Liver (tissue), 9 donors: ENCODE data around the gene LHX2. TPM values are rescaled to one million over a fixed set of nuclear protein-coding genes. Genes with fewer than 3 reads are reported as not detected.

Experiments used
- DNase-seq: peaks from one replicate; pipeline ENCODE4 v3.0.0-alpha.2; 2017; ENCODE audit warnings: low spot score
- H3K27ac ChIP-seq, 2 donors: one replicate each; pipeline ENCODE4 v1.7.0; 2013; ENCODE audit warnings: inconsistent platforms in 2 of 2, low read length in 2 of 2, control low read depth in 1 of 2, low read depth in 1 of 2, mild to moderate bottlenecking in 1 of 2
- H3K27me3 ChIP-seq, 4 donors: one replicate each; pipeline versions ENCODE4 v1.6.1 to v1.7.0; 2013; ENCODE audit warnings: low read length in 3 of 4, inconsistent platforms in 1 of 4, mild to moderate bottlenecking in 1 of 4, moderate library complexity in 1 of 4; ENCODE audit not compliant: control insufficient read depth in 4 of 4, insufficient read depth in 4 of 4
- H3K36me3 ChIP-seq, 4 donors: one replicate each; pipeline versions ENCODE4 v1.6.1 to v1.7.0; 2013; ENCODE audit warnings: low read length in 3 of 4, mild to moderate bottlenecking in 3 of 4, low read depth in 1 of 4, moderate library complexity in 1 of 4; ENCODE audit not compliant: control insufficient read depth in 4 of 4, insufficient read depth in 3 of 4
- H3K4me1 ChIP-seq, 4 donors: one replicate each; pipeline versions ENCODE4 v1.6.1 to v1.7.0; 2013; ENCODE audit warnings: low read length in 3 of 4, mild to moderate bottlenecking in 3 of 4, moderate library complexity in 1 of 4; ENCODE audit not compliant: control insufficient read depth in 4 of 4, insufficient read depth in 4 of 4
- H3K4me3 ChIP-seq, 3 donors: one replicate each; pipeline versions ENCODE4 v1.6.1 to v1.7.0; 2013; ENCODE audit warnings: low read length in 3 of 3, control low read depth in 1 of 3, low read depth in 1 of 3, mild to moderate bottlenecking in 1 of 3
- H3K9ac ChIP-seq, 2 donors: one replicate each; pipeline ENCODE4 v1.7.0; 2013; ENCODE audit warnings: low read length in 2 of 2, mild to moderate bottlenecking in 2 of 2, moderate library complexity in 2 of 2, control low read depth in 1 of 2, low read depth in 1 of 2
- H3K9me3 ChIP-seq, 4 donors: one replicate each; pipeline versions ENCODE4 v1.6.1 to v1.7.0; 2013; ENCODE audit warnings: low read length in 3 of 4; ENCODE audit not compliant: control insufficient read depth in 4 of 4
- ATF3 ChIP-seq: IDR thresholded peaks from 2 replicates; pipeline ENCODE4 v1.6.1; 2016; ENCODE audit warnings: antibody characterized with exemption
- CTCF ChIP-seq: fragments of 150-350 bp; IDR thresholded peaks from 2 replicates; pipeline ENCODE4 v1.5.1; 2017; ENCODE audit warnings: improper control_type of control experiment, low read depth, low read length; ENCODE audit not compliant: missing input control
- FOXA1 ChIP-seq: IDR thresholded peaks from 2 replicates; pipeline ENCODE4 v1.6.1; 2016; ENCODE audit warnings: antibody characterized with exemption
- FOXA2 ChIP-seq: IDR thresholded peaks from 2 replicates; pipeline ENCODE4 v1.6.1; 2016; ENCODE audit warnings: antibody characterized with exemption
- HNF4A ChIP-seq, 2 donors: conservative IDR thresholded peaks; 2 replicates each; pipeline ENCODE4 v1.6.1; 2016; ENCODE audit warnings: antibody characterized with exemption in 2 of 2, mild to moderate bottlenecking in 2 of 2
- HNF4G ChIP-seq: IDR thresholded peaks from 2 replicates; pipeline ENCODE4 v1.6.1; 2016; ENCODE audit warnings: antibody characterized with exemption
- JUND ChIP-seq, 2 donors: IDR thresholded peaks; 2 replicates each; pipeline ENCODE4 v1.6.1; 2016; ENCODE audit warnings: antibody characterized with exemption in 2 of 2
- MAX ChIP-seq: IDR thresholded peaks from 2 replicates; pipeline ENCODE4 v1.6.1; 2016; ENCODE audit warnings: antibody characterized with exemption
- NR2F2 ChIP-seq: IDR thresholded peaks from 2 replicates; pipeline ENCODE4 v1.6.1; 2016; ENCODE audit warnings: antibody characterized with exemption
- RAD21 ChIP-seq, 2 donors: IDR thresholded peaks; 2 replicates each; pipeline ENCODE4 v1.6.1; 2016; ENCODE audit warnings: antibody characterized with exemption in 2 of 2, mild to moderate bottlenecking in 2 of 2
- REST ChIP-seq: IDR thresholded peaks from 2 replicates; pipeline ENCODE4 v1.6.1; 2016; ENCODE audit warnings: antibody characterized with exemption, mild to moderate bottlenecking
- TAF1 ChIP-seq: conservative IDR thresholded peaks from 2 replicates; pipeline ENCODE4 v1.6.1; 2016; ENCODE audit warnings: antibody characterized with exemption, mild to moderate bottlenecking
- WGBS: extraction: QIAGEN DNeasy Blood & Tissue Kit; methylation state at CpG from one replicate; pipeline ENCODE4 v1.1.7; 2013; 5-methylcytosine and 5-hydroxymethylcytosine counted together
- polyA plus RNA-seq, 2 donors: library from polyadenylated mRNA; stranded (reverse) in 1 of 2; unstranded in 1 of 2; fragments of 200-250 nt in 1 of 2; fragments of >200 nt in 1 of 2; fragmentation: Nextera tagmentation in 1 of 2; extraction: Ambion mirVana in 1 of 2; gene quantifications; one replicate each; pipeline versions ENCODE4 v1.2.1 to v1.2.3, GENCODE V29; 2013 to 2015
- total RNA-seq, 2 donors: library from RNA; depleted of rRNA; stranded (reverse); fragments of >200 nt; gene quantifications; one replicate each; pipeline ENCODE4 v1.2.3, GENCODE V29; 2014
- TF ChIP-seq, protein P1 (sequence below): IDR thresholded peaks from 2 replicates; pipeline ENCODE4 v1.6.1; 2016; ENCODE audit warnings: antibody characterized with exemption
- donor health status: healthy.
- donor health status: healthy.
- donor health status: healthy.
- donor health status: healthy.
- donor health status: healthy.

LHX2 gene
- total and polyA plus RNA-seq, 4 donors: 2.0 to 2.5 (median 2.1) TPM

DNA sequence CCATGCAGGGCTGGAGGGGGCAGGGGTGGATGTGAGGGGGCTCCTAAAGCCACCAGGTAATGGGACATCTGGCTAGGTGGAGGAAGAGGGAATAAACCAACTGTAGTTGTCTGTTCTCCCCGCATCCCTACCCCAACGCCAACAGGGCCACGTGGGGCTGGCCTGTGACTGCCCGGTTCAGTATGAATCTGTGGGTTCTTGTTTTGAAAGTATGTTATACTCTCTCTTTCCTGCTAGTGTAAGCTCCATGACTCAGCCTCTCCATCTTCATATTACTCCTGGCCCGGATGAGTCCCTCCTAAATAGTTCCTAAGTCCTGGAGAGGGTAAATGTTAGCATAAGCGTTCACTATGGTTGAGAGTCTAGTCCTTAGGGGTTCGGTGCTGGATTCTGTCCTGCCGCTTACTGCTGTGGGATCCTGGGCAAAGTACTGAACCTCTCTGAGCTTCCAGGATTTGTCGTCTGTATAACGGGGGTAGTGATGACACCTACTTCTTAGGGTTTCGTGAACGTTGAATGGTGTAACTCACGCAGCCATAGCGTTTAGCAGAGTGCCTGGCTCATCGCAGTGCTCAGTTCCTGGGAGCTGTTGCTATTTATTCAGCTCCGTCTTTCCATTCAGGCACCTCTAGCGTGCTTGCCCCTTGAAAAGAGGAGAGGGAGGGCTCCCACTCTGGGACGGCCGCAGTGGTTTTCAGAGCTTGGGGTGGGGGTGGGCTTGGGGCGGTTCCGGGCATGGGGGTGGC is 28.8 kb downstream of the LHX2 start:
- no peak for DNase-seq
- Histone ChIP-seq H3K27me3 (peaks cover 0 to 3% (median 3%) of the 10 kb centered on the region in 4 donors), H3K4me3 (peak overlapping the region in 1 of 3 donors; percentile 48), H3K4me1 (peaks cover 0 to 12% (median 5%) of the 10 kb centered on the region in 4 donors), H3K27ac (no peak overlapping the region), H3K36me3 (no peaks in the 10 kb centered on the region), H3K9ac (no peak overlapping the region), H3K9me3 (no peaks in the 10 kb centered on the region)
- TF ChIP-seq HNF4G: no peak
- TF ChIP-seq, protein P1, sequence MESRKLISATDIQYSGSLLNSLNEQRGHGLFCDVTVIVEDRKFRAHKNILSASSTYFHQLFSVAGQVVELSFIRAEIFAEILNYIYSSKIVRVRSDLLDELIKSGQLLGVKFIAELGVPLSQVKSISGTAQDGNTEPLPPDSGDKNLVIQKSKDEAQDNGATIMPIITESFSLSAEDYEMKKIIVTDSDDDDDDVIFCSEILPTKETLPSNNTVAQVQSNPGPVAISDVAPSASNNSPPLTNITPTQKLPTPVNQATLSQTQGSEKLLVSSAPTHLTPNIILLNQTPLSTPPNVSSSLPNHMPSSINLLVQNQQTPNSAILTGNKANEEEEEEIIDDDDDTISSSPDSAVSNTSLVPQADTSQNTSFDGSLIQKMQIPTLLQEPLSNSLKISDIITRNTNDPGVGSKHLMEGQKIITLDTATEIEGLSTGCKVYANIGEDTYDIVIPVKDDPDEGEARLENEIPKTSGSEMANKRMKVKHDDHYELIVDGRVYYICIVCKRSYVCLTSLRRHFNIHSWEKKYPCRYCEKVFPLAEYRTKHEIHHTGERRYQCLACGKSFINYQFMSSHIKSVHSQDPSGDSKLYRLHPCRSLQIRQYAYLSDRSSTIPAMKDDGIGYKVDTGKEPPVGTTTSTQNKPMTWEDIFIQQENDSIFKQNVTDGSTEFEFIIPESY: no peak
- TF ChIP-seq REST: no peak
- no peak for TF ChIP-seq NR2F2
- TF ChIP-seq ATF3: no peak
- TF ChIP-seq FOXA1: no peak
- TF ChIP-seq JUND (IDR thresholded peaks at IDR 0.05): no peak
- no peak for TF ChIP-seq TAF1
- TF ChIP-seq RAD21 (IDR thresholded peaks at IDR 0.05): no peak
- TF ChIP-seq CTCF: no peak
- TF ChIP-seq HNF4A (conservative IDR thresholded peaks at IDR 0.05): no peak
- no peak for TF ChIP-seq FOXA2
- TF ChIP-seq MAX: no peak
- WGBS: 36% methylated on average over 21 of the region's 21 CpGs
